Peyer's patch (tissue), 4 donors: ENCODE data around the gene ZBTB20. TPM values are rescaled to one million over a fixed set of nuclear protein-coding genes. Genes with fewer than 3 reads are reported as not detected.

Experiments used
- DNase-seq, 3 donors: peaks; one replicate each; pipeline ENCODE4 v3.0.0-alpha.2; 2017 to 2019
- H3K27ac ChIP-seq, 4 donors: fragments of 200-600 bp; sonication (generic); one replicate each; pipeline ENCODE4 v1.5.1; 2016 to 2019
- H3K27me3 ChIP-seq, 2 donors: fragments of 200-600 bp; sonication (generic); one replicate each; pipeline ENCODE4 v1.5.1; 2019
- H3K36me3 ChIP-seq, 3 donors: fragments of 200-600 bp; sonication (generic); one replicate each; pipeline ENCODE4 v1.5.1; 2016 to 2019
- H3K4me1 ChIP-seq, 4 donors: fragments of 200-600 bp; sonication (generic); one replicate each; pipeline ENCODE4 v1.5.1; 2016 to 2019
- H3K4me3 ChIP-seq, 4 donors: fragments of 200-600 bp; sonication (generic); 1 replicate in 3 of 4; 2 replicates in 1 of 4; pipeline ENCODE4 v1.5.1; 2016 to 2019; ENCODE audit warnings: mild to moderate bottlenecking in 1 of 4
- H3K9me3 ChIP-seq, 4 donors: fragments of 200-600 bp; sonication (generic); one replicate each; pipeline ENCODE4 v1.5.1; 2016 to 2019; ENCODE audit warnings: mild to moderate bottlenecking in 1 of 4
- CTCF ChIP-seq, 6 experiments: fragments of 450-650 bp in 4 of 6; fragments of 200-600 bp in 2 of 6; sonication (generic) in 1 of 6; IDR thresholded peaks; one replicate each; pipeline ENCODE4 v1.5.1; 2017 to 2019; ENCODE audit warnings: antibody characterized with exemption in 6 of 6, mild to moderate bottlenecking in 3 of 6, moderate library complexity in 1 of 6
- POLR2A ChIP-seq, 2 donors: fragments of 450-650 bp; IDR thresholded peaks; one replicate each; pipeline ENCODE4 v1.5.1; 2017; ENCODE audit warnings: antibody characterized with exemption in 2 of 2, mild to moderate bottlenecking in 2 of 2, moderate library complexity in 2 of 2
- total RNA-seq, 4 donors: library from RNA; depleted of rRNA; stranded (reverse); fragments of >200 nt; gene quantifications; one replicate each; pipeline ENCODE4 v1.1.0, GENCODE V29; 2016

Gene ZBTB20
- total RNA-seq, 4 donors from 2014 or later = 19.6 to 135 (median 57.2) TPM

GRCh38 chr3:114435386-114436115 lies 711.5 kb downstream of the ZBTB20 start:
- Histone ChIP-seq H3K4me1 (no peaks in the 10 kb centered on the region), H3K36me3 (no peaks in the 10 kb centered on the region), H3K9me3 (no peaks in the 10 kb centered on the region), H3K4me3 (no peak overlapping the region), H3K27ac (no peak overlapping the region), H3K27me3 (no peaks in the 10 kb centered on the region)
- no peak for DNase-seq
- TF ChIP-seq CTCF (IDR thresholded peaks at IDR 0.05) (no peak), POLR2A (IDR thresholded peaks at IDR 0.05) (no peak)

GRCh38 chr3:114432310-114432709 lies 714.8 kb downstream of the ZBTB20 start:
- no peak overlapping the region for H3K27ac ChIP-seq
- H3K4me3 ChIP-seq = no peak overlapping the region
- no peaks in the 10 kb centered on the region for H3K36me3 ChIP-seq
- no peak for DNase-seq
- no peaks in the 10 kb centered on the region for H3K9me3 ChIP-seq
- H3K27me3 ChIP-seq = no peaks in the 10 kb centered on the region
- no peaks in the 10 kb centered on the region for H3K4me1 ChIP-seq
- TF ChIP-seq CTCF (IDR thresholded peaks at IDR 0.05) = no peak
- no peak for TF ChIP-seq POLR2A (IDR thresholded peaks at IDR 0.05)

- Histone ChIP-seq H3K27me3 (no peaks in the 10 kb centered on the region), H3K9me3 (no peaks in the 10 kb centered on the region), H3K4me3 (no peak overlapping the region), H3K27ac (peak overlapping the region in 2 of 4 donors; percentile 13 to 62), H3K4me1 (no peaks in the 10 kb centered on the region), H3K36me3 (no peaks in the 10 kb centered on the region)
- no peak for TF ChIP-seq POLR2A (IDR thresholded peaks at IDR 0.05)
- no peak for TF ChIP-seq CTCF (IDR thresholded peaks at IDR 0.05)
- DNase-seq = peak in 1 of 3 donors; percentile 39
These were observed 719.0 kb downstream of the ZBTB20 start for GRCh38 chr3:114428044-114428595.

GRCh38 chr3:114427285-114428043 lies 719.6 kb downstream of the ZBTB20 start:
- no peaks in the 10 kb centered on the region for H3K36me3 ChIP-seq
- H3K4me3 ChIP-seq = no peak overlapping the region
- peak overlapping the region in 2 of 4 donors; percentile 13 to 62 for H3K27ac ChIP-seq
- no peaks in the 10 kb centered on the region for H3K9me3 ChIP-seq
- no peak for DNase-seq
- no peaks in the 10 kb centered on the region for H3K27me3 ChIP-seq
- TF ChIP-seq POLR2A (IDR thresholded peaks at IDR 0.05) (no peak), CTCF (IDR thresholded peaks at IDR 0.05) (no peak)
- no peaks in the 10 kb centered on the region for H3K4me1 ChIP-seq

GRCh38 chr3:114424337-114424736 lies 722.8 kb downstream of the ZBTB20 start:
- no peaks in the 10 kb centered on the region for H3K4me1 ChIP-seq
- TF ChIP-seq CTCF (IDR thresholded peaks at IDR 0.05) (no peak), POLR2A (IDR thresholded peaks at IDR 0.05) (no peak)
- H3K27ac ChIP-seq = no peak overlapping the region
- no peaks in the 10 kb centered on the region for H3K27me3 ChIP-seq
- no peaks in the 10 kb centered on the region for H3K9me3 ChIP-seq
- no peaks in the 10 kb centered on the region for H3K36me3 ChIP-seq
- no peak for DNase-seq
- H3K4me3 ChIP-seq = no peak overlapping the region
